SU-DHL-6 (cell line): Measurements from ENCODE around the gene SELENOV.

Source experiments
- CTCF ChIP-seq: fragments of 200-600 bp; sonication (generic); IDR thresholded peaks from one replicate; pipeline ENCODE4 v1.5.1; 2017; ENCODE audit warnings: antibody characterized with exemption, mild to moderate bottlenecking, low read length, moderate library complexity; ENCODE audit not compliant: insufficient read depth, poor library complexity, severe bottlenecking
- EZH2phosphoT487 ChIP-seq: fragments of 200-600 bp; sonication (generic), shearing (Covaris generic); conservative IDR thresholded peaks from 2 replicates; pipeline ENCODE4 v1.6.1; 2018; ENCODE audit warnings: mild to moderate bottlenecking, antibody characterized with exemption, low read length, moderate library complexity, mixed read lengths

GRCh38 chr19:39506944-39507714 lies 7.8 kb upstream of the SELENOV start:
- TF ChIP-seq CTCF: no peak
- TF ChIP-seq EZH2phosphoT487: no peak
